Natural killer cell (primary cell): ENCODE measurements around the gene DVL3. TPM values are rescaled to one million over a fixed set of nuclear protein-coding genes. Genes with fewer than 3 reads are reported as not detected.

Source experiments
- ATAC-seq, 3 donors: fragments of 150-1000 bp in 2 of 3; fragments of 200-7000 bp in 1 of 3; cut with Tn5 transposase; 1 replicate in 1 of 3; 2 replicates in 2 of 3; pipeline ENCODE4 v1.10.0; 2021; ENCODE audit warnings: mild to moderate bottlenecking in 2 of 3, moderate library complexity in 2 of 3
- DNase-seq, 2 donors: peaks; one replicate each; pipeline versions ENCODE4 v3.0.0 to v3.0.0-alpha.2; 2013 to 2021; ENCODE audit warnings: mixed read lengths in 1 of 2
- H3K27ac ChIP-seq: one replicate; pipeline ENCODE4 v1.5.1; 2013; ENCODE audit warnings: mild to moderate bottlenecking, low read length
- H3K27me3 ChIP-seq: one replicate; pipeline ENCODE4 v1.6.1; 2013; ENCODE audit warnings: low read length; ENCODE audit not compliant: control insufficient read depth, insufficient read depth
- H3K36me3 ChIP-seq: one replicate; pipeline ENCODE4 v1.6.1; 2013; ENCODE audit warnings: low read length; ENCODE audit not compliant: control insufficient read depth, insufficient read depth
- H3K4me1 ChIP-seq: one replicate; pipeline ENCODE4 v1.6.1; 2013; ENCODE audit warnings: low read length; ENCODE audit not compliant: control insufficient read depth, insufficient read depth
- H3K4me3 ChIP-seq: one replicate; pipeline ENCODE4 v1.5.1; 2013; ENCODE audit warnings: low read length
- H3K9me3 ChIP-seq: one replicate; pipeline ENCODE4 v1.6.1; 2013; ENCODE audit warnings: low read length; ENCODE audit not compliant: control insufficient read depth, insufficient read depth
- H3K27ac Mint-ChIP-seq, 2 donors: one replicate each; pipeline ENCODE4 v1.8.0; 2022; ENCODE audit warnings: mild to moderate bottlenecking in 2 of 2, mixed read lengths in 2 of 2, moderate library complexity in 1 of 2
- H3K27me3 Mint-ChIP-seq, 2 donors: one replicate each; pipeline ENCODE4 v1.8.0; 2022; ENCODE audit warnings: low read depth in 2 of 2, mixed read lengths in 2 of 2
- H3K36me3 Mint-ChIP-seq: one replicate; pipeline ENCODE4 v1.8.0; 2022; ENCODE audit warnings: mixed read lengths
- H3K4me1 Mint-ChIP-seq, 2 donors: one replicate each; pipeline ENCODE4 v1.8.0; 2022; ENCODE audit warnings: mixed read lengths in 2 of 2
- H3K4me3 Mint-ChIP-seq: one replicate; pipeline ENCODE4 v1.8.0; 2022; ENCODE audit warnings: mild to moderate bottlenecking, moderate library complexity, mixed read lengths
- H3K9me3 Mint-ChIP-seq, 2 donors: one replicate each; pipeline ENCODE4 v1.8.0; 2022; ENCODE audit warnings: mixed read lengths in 2 of 2
- CTCF ChIP-seq: fragments of 200-600 bp; IDR thresholded peaks from one replicate; pipeline ENCODE4 v1.8.0; 2022; ENCODE audit warnings: antibody characterized with exemption
- WGBS: methylation state at CpG from one replicate; pipeline ENCODE4 v1.1.7; 2013; ENCODE audit warnings: missing lambda C conversion rate; ENCODE audit not compliant: insufficient coverage; 5-methylcytosine and 5-hydroxymethylcytosine counted together
- intact Hi-C: fragments of 100-400 bp; cut with micrococcal nuclease; formaldehyde crosslinking; loops from one replicate; pipeline ENCODE4 v1.14.2; 2022
- total RNA-seq, 4 donors: library from RNA; stranded (reverse); fragments of 120-200 nt in 1 of 4; gene quantifications; one replicate each; pipeline versions ENCODE4 v1.2.3 to v1.2.4, GENCODE V29; 2013 to 2022

Gene DVL3
- total RNA-seq, 3 donors from 2014 or later (not counting 1 experiment from before 2014, with no cell fraction given) = 59.1 to 77.5 (median 59.7) TPM

- Mint-ChIP-seq H3K9me3 (no peaks in the 10 kb centered on the region), H3K27me3 (peaks cover 7 to 12% of the 10 kb centered on the region in 2 donors), H3K27ac (no peak overlapping the region), H3K4me3 (no peak overlapping the region), H3K4me1 (no peaks in the 10 kb centered on the region), H3K36me3 (no peaks in the 10 kb centered on the region)
- H3K4me1 ChIP-seq = no peaks in the 10 kb centered on the region
- no peak overlapping the region for H3K27ac ChIP-seq
- no peak overlapping the region for H3K4me3 ChIP-seq
- 91% methylated on average over 5 of the region's 5 CpGs for WGBS
- ATAC-seq = no peak
- no peaks in the 10 kb centered on the region for H3K9me3 ChIP-seq
- DNase-seq = no peak
- intact Hi-C loops = no loop called here
- no peaks in the 10 kb centered on the region for H3K36me3 ChIP-seq
- no peak for TF ChIP-seq CTCF
- no peaks in the 10 kb centered on the region for H3K27me3 ChIP-seq
Observed at GRCh38 chr3:184211718-184212117, 56.5 kb downstream of the DVL3 start.

GRCh38 chr3:184218814-184219213 is 63.6 kb downstream of the DVL3 start:
- Mint-ChIP-seq H3K27me3 (peaks cover 7 to 15% of the 10 kb centered on the region in 2 donors), H3K9me3 (no peaks in the 10 kb centered on the region), H3K4me3 (no peak overlapping the region), H3K4me1 (no peaks in the 10 kb centered on the region), H3K27ac (no peak overlapping the region), H3K36me3 (no peaks in the 10 kb centered on the region)
- no peak for DNase-seq
- Histone ChIP-seq H3K36me3 (no peaks in the 10 kb centered on the region), H3K27ac (no peak overlapping the region), H3K27me3 (no peaks in the 10 kb centered on the region), H3K4me1 (no peaks in the 10 kb centered on the region), H3K9me3 (no peaks in the 10 kb centered on the region), H3K4me3 (no peak overlapping the region)
- no peak for ATAC-seq
- no peak for TF ChIP-seq CTCF
- 93% methylated on average over 1 of the region's 4 CpGs for WGBS
- intact Hi-C loops = no loop called here

- WGBS = 78% methylated on average over 1 of the region's 3 CpGs
- Histone ChIP-seq H3K4me1 (no peaks in the 10 kb centered on the region), H3K27me3 (no peaks in the 10 kb centered on the region), H3K36me3 (no peaks in the 10 kb centered on the region), H3K9me3 (no peaks in the 10 kb centered on the region), H3K27ac (no peak overlapping the region), H3K4me3 (no peak overlapping the region)
- no peak overlapping the region for H3K4me3 Mint-ChIP-seq
- DNase-seq = no peak
- TF ChIP-seq CTCF = no peak
- intact Hi-C loops = no loop called here
- H3K9me3 Mint-ChIP-seq = no peaks in the 10 kb centered on the region
- H3K27ac Mint-ChIP-seq = no peak overlapping the region
- H3K36me3 Mint-ChIP-seq = no peaks in the 10 kb centered on the region
- H3K4me1 Mint-ChIP-seq = no peaks in the 10 kb centered on the region
- peaks cover 18 to 27% of the 10 kb centered on the region in 2 donors for H3K27me3 Mint-ChIP-seq
- ATAC-seq = no peak
Observed at GRCh38 chr3:184222521-184222920, 67.3 kb downstream of the DVL3 start.

Other genes with a start within 250 kb of the DVL3 start
- gene ABCC5, start 137.5 kb upstream of the DVL3 start, total RNA-seq = 10 to 100 TPM; 15.6 to 32.5 (median 27.1) TPM
- not detected for gene HTR3D, start 123.6 kb upstream of the DVL3 start, total RNA-seq
- gene HTR3C, start 102.3 kb upstream of the DVL3 start, total RNA-seq = not detected
- not detected for gene HTR3E, start 58.3 kb upstream of the DVL3 start, total RNA-seq
- gene EIF2B5, start 20.0 kb upstream of the DVL3 start, total RNA-seq = 10 to 100 TPM; 44.5 to 59.4 (median 54.8) TPM
- 100 to 1,000 TPM; 157 to 188 (median 168) TPM for gene AP2M1, start 19.5 kb downstream of the DVL3 start, total RNA-seq
- 100 to 1,000 TPM; 128 to 168 (median 157) TPM for gene ABCF3, start 30.8 kb downstream of the DVL3 start, total RNA-seq
- under 1 TPM in 2 of 3 donors, not detected in 1; 0.14 to 0.23 TPM for gene VWA5B2, start 74.2 kb downstream of the DVL3 start, total RNA-seq
- gene ALG3, start 93.6 kb downstream of the DVL3 start, total RNA-seq = 10 to 100 TPM; 18.4 to 21.8 (median 20.4) TPM
- gene EEF1AKMT4, start 94.3 kb downstream of the DVL3 start, total RNA-seq = under 1 TPM; 0.73 to 0.80 (median 0.79) TPM
- under 1 TPM in 2 of 3 donors, not detected in 1; 0.71 to 0.82 TPM for gene CAMK2N2, start 106.2 kb downstream of the DVL3 start, total RNA-seq
- gene ECE2, start 120.6 kb downstream of the DVL3 start, total RNA-seq = not detected
- 100 to 1,000 TPM; 218 to 237 (median 231) TPM for gene PSMD2, start 143.9 kb downstream of the DVL3 start, total RNA-seq
- 100 to 1,000 TPM; 220 to 235 (median 227) TPM for gene EIF4G1, start 159.2 kb downstream of the DVL3 start, total RNA-seq
- 1 to 10 TPM; 6.9 to 8.8 (median 8.5) TPM for gene FAM131A, start 182.2 kb downstream of the DVL3 start, total RNA-seq
- 1 to 10 TPM; 7.8 to 8.2 (median 8.1) TPM for gene CLCN2, start 206.2 kb downstream of the DVL3 start, total RNA-seq
- 10 to 100 TPM; 33.0 to 49.8 (median 41.1) TPM for gene POLR2H, start 206.3 kb downstream of the DVL3 start, total RNA-seq
- gene THPO, start 222.8 kb downstream of the DVL3 start, total RNA-seq = not detected
- under 1 TPM in 1 of 3 donors, not detected in 2; 0.78 TPM for gene CHRD, start 224.7 kb downstream of the DVL3 start, total RNA-seq